ENCODE results near the gene MARK1.

- TF ChIP-seq CTCF (IDR thresholded peaks at IDR 0.05) (no peak), EZH2 (IDR thresholded peaks at IDR 0.05) (no peak), EZH2phosphoT487 (IDR thresholded peaks at IDR 0.05) (no peak)
These were observed 159.9 kb downstream of the MARK1 start for GRCh38 chr1:220687809-220688208.
